Mucosa of rectum (tissue), 2 donors: ENCODE data around the gene METRN.
"Not testable (repeated sequence)": the region's sequence is repeated elsewhere in the genome, so short reads cannot be mapped to it uniquely, and the experiment has no call there.

Source experiments
- H3K27ac ChIP-seq, 2 donors: one replicate each; pipeline ENCODE4 v1.7.0; 2013; ENCODE audit warnings: inconsistent platforms in 2 of 2, low read depth in 2 of 2, low read length in 2 of 2
- H3K27me3 ChIP-seq, 2 donors: one replicate each; pipeline ENCODE4 v1.7.0; 2013; ENCODE audit warnings: low read length in 2 of 2; ENCODE audit not compliant: control insufficient read depth in 2 of 2, insufficient read depth in 2 of 2
- H3K36me3 ChIP-seq, 2 donors: one replicate each; pipeline ENCODE4 v1.7.0; 2013; ENCODE audit warnings: low read length in 2 of 2; ENCODE audit not compliant: control insufficient read depth in 2 of 2, insufficient read depth in 2 of 2
- H3K4me1 ChIP-seq, 2 donors: one replicate each; pipeline ENCODE4 v1.7.0; 2013; ENCODE audit warnings: low read length in 2 of 2, mild to moderate bottlenecking in 1 of 2; ENCODE audit not compliant: control insufficient read depth in 2 of 2, insufficient read depth in 2 of 2
- H3K4me3 ChIP-seq, 2 donors: one replicate each; pipeline ENCODE4 v1.7.0; 2013; ENCODE audit warnings: low read length in 2 of 2
- H3K9ac ChIP-seq, 2 donors: one replicate each; pipeline ENCODE4 v1.7.0; 2013; ENCODE audit warnings: low read length in 2 of 2, low read depth in 1 of 2, mild to moderate bottlenecking in 1 of 2
- H3K9me3 ChIP-seq, 2 donors: one replicate each; pipeline ENCODE4 v1.7.0; 2013; ENCODE audit warnings: low read length in 2 of 2; ENCODE audit not compliant: control insufficient read depth in 2 of 2
- donor health status: healthy.
- donor health status: Normal muscosa, but diverticular disease.

Gene METRN

GRCh38 chr16:684071-684794 lies 30.7 kb upstream of the METRN start, which contains the start of gene JMJD8:
TSS of gene JMJD8 (minus strand) at chr16:684334. CDS start at chr16:684319, 15 bp downstream.
- Histone ChIP-seq H3K27me3 (no peaks in the 10 kb centered on the region), H3K36me3 (peaks cover 12 to 23% of the 10 kb centered on the region in 2 donors), H3K4me1 (peaks cover 36 to 41% of the 10 kb centered on the region in 2 donors), H3K9ac (peak within 1 kb of the TSS; percentile 41 to 70), H3K4me3 (peak within 1 kb of the TSS; percentile 74 to 78), H3K9me3 (no peaks in the 10 kb centered on the region), H3K27ac (peak within 1 kb of the TSS; percentile 81 to 82)

DNA sequence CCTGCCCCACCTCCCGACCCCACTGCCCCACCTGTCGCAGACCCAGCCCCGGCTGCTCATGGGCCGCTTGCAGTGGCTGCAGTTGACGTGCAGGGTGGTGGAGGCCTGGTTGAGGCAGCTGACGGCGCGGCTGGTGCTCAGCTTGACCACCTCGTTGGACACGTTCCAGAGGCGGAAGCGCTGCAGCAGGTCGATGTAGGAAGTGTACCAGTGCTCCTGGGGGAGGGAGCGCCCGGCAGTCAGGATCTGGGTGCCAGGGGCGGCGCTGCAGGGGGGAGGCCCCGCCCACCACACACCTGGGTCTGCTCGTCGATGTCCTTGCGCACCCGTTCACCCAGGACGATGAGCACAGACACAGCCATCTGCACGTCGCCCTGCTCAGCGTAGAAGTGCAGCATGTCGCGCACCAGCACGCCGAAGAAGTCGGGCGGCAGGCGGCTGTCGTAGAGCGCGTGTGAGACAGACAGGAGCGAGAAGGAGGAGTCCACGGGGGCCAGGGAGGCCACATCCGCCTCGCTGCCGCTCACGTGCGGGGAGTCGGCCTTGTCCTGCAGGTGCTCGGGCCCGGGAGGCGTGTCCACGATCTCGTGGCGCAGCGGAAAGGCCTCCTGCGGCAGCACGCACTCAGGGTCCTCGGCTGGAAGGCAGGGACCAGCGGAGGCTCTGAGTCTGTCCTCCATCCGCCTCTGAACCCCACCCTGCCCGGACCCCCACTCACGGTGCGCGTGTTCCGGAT lies 29.8 kb upstream of the METRN start:
- peaks cover 12 to 23% of the 10 kb centered on the region in 2 donors for H3K36me3 ChIP-seq

DNA sequence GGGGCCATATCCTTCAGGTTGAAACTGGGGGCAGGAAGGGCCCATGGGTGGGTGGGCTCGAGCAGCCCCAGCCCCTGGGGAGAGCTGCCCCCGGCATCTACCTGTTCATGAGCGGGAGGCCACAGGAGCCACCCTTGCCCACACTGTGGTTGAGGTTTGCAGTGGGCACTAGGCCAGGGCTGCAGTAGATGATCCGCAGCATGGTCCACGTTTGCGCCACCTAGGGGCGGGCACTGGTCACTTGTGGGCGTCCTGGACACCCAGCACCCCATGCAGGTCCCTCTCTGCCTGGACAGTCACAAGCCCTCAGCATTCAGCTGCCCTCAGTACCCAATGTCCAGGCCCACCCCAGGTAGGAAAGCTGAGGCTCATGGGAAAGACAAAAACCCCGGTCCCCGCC lies 29.0 kb upstream of the METRN start:
- Histone ChIP-seq H3K9me3 (no peaks in the 10 kb centered on the region), H3K9ac (no peak overlapping the region), H3K27me3 (no peaks in the 10 kb centered on the region), H3K36me3 (peaks cover 12 to 23% of the 10 kb centered on the region in 2 donors), H3K27ac (no peak overlapping the region), H3K4me1 (peaks cover 38 to 41% of the 10 kb centered on the region in 2 donors), H3K4me3 (no peak overlapping the region)

More for the DNA sequence above, 29.8 kb upstream of the METRN start:
- H3K9me3 ChIP-seq, result no peaks in the 10 kb centered on the region
- H3K4me1 ChIP-seq, result peaks cover 38 to 44% of the 10 kb centered on the region in 2 donors
- no peak overlapping the region for H3K27ac ChIP-seq
- no peak overlapping the region for H3K9ac ChIP-seq
- H3K4me3 ChIP-seq, result peak overlapping the region in 1 of 2 donors; percentile 78
- no peaks in the 10 kb centered on the region for H3K27me3 ChIP-seq

- Histone ChIP-seq H3K27ac (no peak overlapping the region), H3K4me3 (no peak overlapping the region), H3K9me3 (no peaks in the 10 kb centered on the region), H3K36me3 (peaks cover 8 to 19% of the 10 kb centered on the region in 2 donors), H3K27me3 (no peaks in the 10 kb centered on the region), H3K4me1 (peaks cover 32 to 34% of the 10 kb centered on the region in 2 donors), H3K9ac (no peak overlapping the region)
These were observed 28.3 kb upstream of the METRN start for GRCh38 chr16:686459-687260.

- Histone ChIP-seq H3K36me3 (peaks cover 0 to 11% of the 10 kb centered on the region in 2 donors), H3K27ac (no peak overlapping the region), H3K27me3 (no peaks in the 10 kb centered on the region), H3K9me3 (no peaks in the 10 kb centered on the region), H3K9ac (no peak overlapping the region), H3K4me3 (no peak overlapping the region), H3K4me1 (peaks cover 25 to 27% of the 10 kb centered on the region in 2 donors)
These were observed 27.4 kb upstream of the METRN start for GRCh38 chr16:687499-687898.

DNA sequence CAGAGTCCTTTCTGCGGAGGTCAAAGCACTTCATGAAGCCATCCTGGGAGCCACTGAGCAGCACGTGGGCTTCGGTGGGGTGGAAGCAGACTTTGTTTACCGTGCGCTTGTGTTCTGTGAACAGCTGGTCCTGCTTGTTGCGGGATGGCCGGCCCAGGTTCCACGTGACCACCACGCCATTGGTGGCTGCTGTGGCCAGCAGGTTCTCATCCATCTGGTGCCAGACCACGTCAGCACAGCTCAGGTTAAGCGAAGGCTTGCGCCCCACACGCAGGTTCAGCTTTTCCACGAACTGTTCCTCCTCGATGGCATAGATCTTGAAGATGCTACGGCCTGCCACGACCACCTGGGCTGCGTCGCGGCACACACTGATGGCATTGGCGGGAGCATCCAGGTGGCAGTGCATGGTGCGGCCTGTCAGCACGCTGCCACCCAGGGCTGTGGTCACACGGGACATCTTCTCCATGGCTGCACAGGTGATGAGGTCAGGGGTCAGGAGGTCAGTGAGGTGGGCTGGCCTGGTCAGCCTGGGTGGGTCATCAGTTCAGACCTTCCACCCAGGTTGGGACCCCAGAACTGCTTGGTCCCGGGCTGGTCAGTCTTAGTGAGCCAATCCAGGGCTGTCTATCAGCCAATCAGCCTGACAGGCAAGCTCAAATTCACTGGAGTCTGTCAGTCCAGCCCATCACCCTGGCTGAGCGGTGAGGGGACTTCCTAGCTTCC lies 25.6 kb upstream of the METRN start:
- no peaks in the 10 kb centered on the region for H3K9me3 ChIP-seq
- peaks cover 19% of the 10 kb centered on the region in 2 donors for H3K4me1 ChIP-seq
- peaks cover 0 to 3% of the 10 kb centered on the region in 2 donors for H3K36me3 ChIP-seq
- peak overlapping the region; percentile 74 to 90 for H3K4me3 ChIP-seq
- H3K27me3 ChIP-seq, result peaks cover 0 to 8% of the 10 kb centered on the region in 2 donors
- H3K9ac ChIP-seq, result peak overlapping the region; percentile 88
- H3K27ac ChIP-seq, result peak overlapping the region in 1 of 2 donors; percentile 75

- H3K9ac ChIP-seq, H3K4me3 ChIP-seq, H3K36me3 ChIP-seq, H3K9me3 ChIP-seq, H3K27ac ChIP-seq: not testable (repeated sequence)
- Histone ChIP-seq H3K4me1 (peaks cover 20 to 22% of the 10 kb centered on the region in 2 donors), H3K27me3 (peaks cover 2 to 12% of the 10 kb centered on the region in 2 donors)
These were observed 23.7 kb upstream of the METRN start for GRCh38 chr16:691242-691641.

DNA sequence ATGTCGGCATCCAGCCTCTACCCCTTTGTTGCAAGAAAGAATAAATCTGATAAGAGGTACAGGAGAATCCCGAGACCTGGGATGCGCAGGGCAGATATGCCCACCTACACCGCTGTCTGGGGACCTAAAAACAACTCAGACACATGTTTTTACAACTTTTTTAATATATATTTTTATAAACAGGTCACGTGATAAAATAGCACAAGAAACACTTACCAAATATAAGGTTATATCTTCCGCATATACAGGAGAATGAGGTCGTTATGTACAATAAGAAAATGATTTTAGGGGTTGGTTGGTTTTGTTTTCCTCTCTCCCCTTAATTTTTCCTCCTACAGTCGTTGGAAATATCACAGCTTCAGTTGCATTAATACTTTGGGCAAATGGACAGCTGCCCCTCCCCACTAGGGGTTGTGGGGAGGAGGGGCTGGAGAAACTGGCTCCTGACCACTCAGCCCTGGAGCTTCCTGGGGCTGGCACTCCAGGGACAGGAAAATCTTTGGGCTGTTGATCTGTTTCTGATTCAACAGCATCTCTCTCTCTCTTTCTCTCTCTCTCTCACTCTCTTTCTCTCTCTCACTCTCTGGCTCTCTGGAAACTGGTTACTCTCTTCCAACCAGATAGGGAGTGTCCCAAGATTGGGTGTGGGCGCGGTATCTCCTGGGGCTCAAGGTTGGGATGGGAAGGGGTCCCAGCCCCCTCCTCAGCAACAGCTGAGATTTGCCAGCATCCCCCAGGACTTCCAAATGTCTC lies 22.4 kb upstream of the METRN start:
- Histone ChIP-seq H3K4me3 (no peak overlapping the region), H3K27me3 (peaks cover 2 to 12% of the 10 kb centered on the region in 2 donors), H3K36me3 (no peaks in the 10 kb centered on the region), H3K27ac (no peak overlapping the region), H3K9ac (no peak overlapping the region), H3K9me3 (no peaks in the 10 kb centered on the region), H3K4me1 (peaks cover 20 to 23% of the 10 kb centered on the region in 2 donors)

DNA sequence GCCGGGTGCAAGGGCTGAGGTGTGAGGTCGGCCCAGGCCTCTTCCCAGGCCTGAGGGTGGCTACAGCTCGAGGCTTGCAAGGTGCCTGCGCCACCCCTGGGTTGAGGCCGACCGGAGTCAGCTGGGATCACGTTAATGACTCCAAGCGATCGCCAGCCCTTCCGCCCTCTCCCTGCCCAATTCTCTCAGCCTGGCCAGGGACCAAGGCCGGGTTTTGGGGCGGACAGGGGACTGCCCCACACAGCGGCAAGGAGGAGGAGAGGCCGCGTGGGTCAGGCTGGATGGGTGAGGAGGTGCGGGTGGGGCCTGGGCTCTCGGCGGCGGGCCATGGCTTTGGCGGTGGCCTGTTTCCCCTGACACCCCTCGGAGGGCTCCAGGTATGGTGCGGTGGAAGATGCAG lies 21.6 kb upstream of the METRN start:
- no peak overlapping the region for H3K4me3 ChIP-seq

More for the DNA sequence above, 21.6 kb upstream of the METRN start:
- Histone ChIP-seq H3K9me3 (no peaks in the 10 kb centered on the region), H3K9ac (no peak overlapping the region), H3K36me3 (no peaks in the 10 kb centered on the region), H3K27ac (no peak overlapping the region), H3K27me3 (peaks cover 2 to 12% of the 10 kb centered on the region in 2 donors), H3K4me1 (peaks cover 20 to 23% of the 10 kb centered on the region in 2 donors)
